Measurements from ENCODE around the gene SPTB.

SPTB gene

GRCh38 chr14:64885559-64885958 lies 5.9 kb upstream of the SPTB start:
- DNase-seq (ENCODE audit: low spot score), result peak; percentile 74

- peak; percentile 92 for DNase-seq (ENCODE audit: low spot score)
Observed at GRCh38 chr14:64880221-64881121, 764 bp upstream of the SPTB start.

- peak; percentile 38 for DNase-seq (ENCODE audit: low spot score)
Observed at GRCh38 chr14:64878837-64879634, 671 bp downstream of the SPTB start.

GRCh38 chr14:64877846-64878245 lies 1.9 kb downstream of the SPTB start:
- peak; percentile 46 for DNase-seq (ENCODE audit: low spot score)

GRCh38 chr14:64875350-64875749 lies 4.4 kb downstream of the SPTB start:
- no peak for DNase-seq (ENCODE audit: low spot score)

GRCh38 chr14:64873506-64874219 lies 6.0 kb downstream of the SPTB start:
- DNase-seq (ENCODE audit: low spot score), result no peak

GRCh38 chr14:64871344-64871743 lies 8.4 kb downstream of the SPTB start:
- DNase-seq (ENCODE audit: low spot score), result no peak

GRCh38 chr14:64870160-64870559 lies 9.5 kb downstream of the SPTB start:
- DNase-seq (ENCODE audit: low spot score), result no peak

GRCh38 chr14:64868841-64869240 lies 10.9 kb downstream of the SPTB start:
- peak; percentile 53 for DNase-seq (ENCODE audit: low spot score)

- DNase-seq (ENCODE audit: low spot score), result no peak
Observed at GRCh38 chr14:64868379-64868778, 11.3 kb downstream of the SPTB start.

- DNase-seq (ENCODE audit: low spot score), result no peak
Observed at GRCh38 chr14:64867182-64867581, 12.5 kb downstream of the SPTB start.

- DNase-seq (ENCODE audit: low spot score), result no peak
Observed at GRCh38 chr14:64865992-64866391, 13.7 kb downstream of the SPTB start.

- DNase-seq (ENCODE audit: low spot score), result no peak
Observed at GRCh38 chr14:64865109-64865508, 14.6 kb downstream of the SPTB start.

GRCh38 chr14:64864258-64864657 lies 15.4 kb downstream of the SPTB start:
- no peak for DNase-seq (ENCODE audit: low spot score)

- no peak for DNase-seq (ENCODE audit: low spot score)
Observed at GRCh38 chr14:64861916-64862315, 17.8 kb downstream of the SPTB start.

GRCh38 chr14:64860039-64860438 lies 19.7 kb downstream of the SPTB start:
- no peak for DNase-seq (ENCODE audit: low spot score)

GRCh38 chr14:64857979-64858744 lies 21.5 kb downstream of the SPTB start:
- DNase-seq (ENCODE audit: low spot score), result no peak

GRCh38 chr14:64856529-64857445 lies 22.9 kb downstream of the SPTB start:
- no peak for DNase-seq (ENCODE audit: low spot score)

- DNase-seq (ENCODE audit: low spot score), result no peak
Observed at GRCh38 chr14:64855721-64856528, 23.8 kb downstream of the SPTB start.
